Mesothelial cell of epicardium (in vitro differentiated cells): ENCODE data around the gene KDM3A. TPM values are rescaled to one million over a fixed set of nuclear protein-coding genes. Genes with fewer than 3 reads are reported as not detected.

Source experiments
- DNase-seq, 2 experiments: peaks; one replicate each; pipeline ENCODE4 v3.0.0; 2021; ENCODE audit warnings: low spot score in 2 of 2; ENCODE audit not compliant: unreplicated experiment in 2 of 2
- H3K27ac Mint-ChIP-seq: 2 replicates; pipeline ENCODE4 v1.8.0; 2021; ENCODE audit warnings: mixed read lengths
- H3K27me3 Mint-ChIP-seq: 2 replicates; pipeline ENCODE4 v1.8.0; 2021; ENCODE audit warnings: low read depth, mixed read lengths
- H3K36me3 Mint-ChIP-seq: 2 replicates; pipeline ENCODE4 v1.8.0; 2021; ENCODE audit warnings: mixed read lengths
- H3K4me1 Mint-ChIP-seq: 2 replicates; pipeline ENCODE4 v1.8.0; 2021; ENCODE audit warnings: mixed read lengths
- H3K4me3 Mint-ChIP-seq: 2 replicates; pipeline ENCODE4 v1.8.0; 2021; ENCODE audit warnings: mild to moderate bottlenecking, moderate library complexity, mixed read lengths
- H3K9me3 Mint-ChIP-seq: 2 replicates; pipeline ENCODE4 v1.8.0; 2021; ENCODE audit warnings: mixed read lengths
- total RNA-seq: library from RNA; stranded (reverse); gene quantifications from 3 replicates; pipeline ENCODE4 v1.2.1, GENCODE V29; 2021
- TF ChIP-seq, protein P1 (sequence below): fragments of 200-600 bp; sonication (generic); IDR thresholded peaks from one replicate; pipeline ENCODE4 v1.5.0; 2021; ENCODE audit warnings: antibody characterized with exemption; ENCODE audit not compliant: unreplicated experiment

Gene KDM3A
- total RNA-seq, 1 donor from 2014 or later: 113 TPM

GRCh38 chr2:86397986-86398385 lies 43.2 kb upstream of the KDM3A start:
- Mint-ChIP-seq H3K27me3 (peaks cover 16% of the 10 kb centered on the region), H3K4me3 (no peak overlapping the region), H3K36me3 (no peaks in the 10 kb centered on the region), H3K9me3 (no peaks in the 10 kb centered on the region), H3K27ac (no peak overlapping the region), H3K4me1 (peaks cover 4% of the 10 kb centered on the region)
- TF ChIP-seq, protein P1, sequence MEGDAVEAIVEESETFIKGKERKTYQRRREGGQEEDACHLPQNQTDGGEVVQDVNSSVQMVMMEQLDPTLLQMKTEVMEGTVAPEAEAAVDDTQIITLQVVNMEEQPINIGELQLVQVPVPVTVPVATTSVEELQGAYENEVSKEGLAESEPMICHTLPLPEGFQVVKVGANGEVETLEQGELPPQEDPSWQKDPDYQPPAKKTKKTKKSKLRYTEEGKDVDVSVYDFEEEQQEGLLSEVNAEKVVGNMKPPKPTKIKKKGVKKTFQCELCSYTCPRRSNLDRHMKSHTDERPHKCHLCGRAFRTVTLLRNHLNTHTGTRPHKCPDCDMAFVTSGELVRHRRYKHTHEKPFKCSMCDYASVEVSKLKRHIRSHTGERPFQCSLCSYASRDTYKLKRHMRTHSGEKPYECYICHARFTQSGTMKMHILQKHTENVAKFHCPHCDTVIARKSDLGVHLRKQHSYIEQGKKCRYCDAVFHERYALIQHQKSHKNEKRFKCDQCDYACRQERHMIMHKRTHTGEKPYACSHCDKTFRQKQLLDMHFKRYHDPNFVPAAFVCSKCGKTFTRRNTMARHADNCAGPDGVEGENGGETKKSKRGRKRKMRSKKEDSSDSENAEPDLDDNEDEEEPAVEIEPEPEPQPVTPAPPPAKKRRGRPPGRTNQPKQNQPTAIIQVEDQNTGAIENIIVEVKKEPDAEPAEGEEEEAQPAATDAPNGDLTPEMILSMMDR: no peak
- DNase-seq: no peak

GRCh38 chr2:86398500-86399474 lies 42.4 kb upstream of the KDM3A start:
- Mint-ChIP-seq H3K36me3 (no peaks in the 10 kb centered on the region), H3K9me3 (no peaks in the 10 kb centered on the region), H3K4me1 (no peaks in the 10 kb centered on the region), H3K4me3 (no peak overlapping the region), H3K27me3 (peaks cover 16% of the 10 kb centered on the region), H3K27ac (no peak overlapping the region)
- DNase-seq: no peak
- TF ChIP-seq, protein P1: no peak

GRCh38 chr2:86400321-86400720 lies 40.9 kb upstream of the KDM3A start:
- no peak for DNase-seq
- TF ChIP-seq, protein P1: no peak
- Mint-ChIP-seq H3K4me3 (no peak overlapping the region), H3K4me1 (no peaks in the 10 kb centered on the region), H3K9me3 (peaks cover 1% of the 10 kb centered on the region), H3K27ac (no peak overlapping the region), H3K36me3 (no peaks in the 10 kb centered on the region), H3K27me3 (peaks cover 13% of the 10 kb centered on the region)

DNA sequence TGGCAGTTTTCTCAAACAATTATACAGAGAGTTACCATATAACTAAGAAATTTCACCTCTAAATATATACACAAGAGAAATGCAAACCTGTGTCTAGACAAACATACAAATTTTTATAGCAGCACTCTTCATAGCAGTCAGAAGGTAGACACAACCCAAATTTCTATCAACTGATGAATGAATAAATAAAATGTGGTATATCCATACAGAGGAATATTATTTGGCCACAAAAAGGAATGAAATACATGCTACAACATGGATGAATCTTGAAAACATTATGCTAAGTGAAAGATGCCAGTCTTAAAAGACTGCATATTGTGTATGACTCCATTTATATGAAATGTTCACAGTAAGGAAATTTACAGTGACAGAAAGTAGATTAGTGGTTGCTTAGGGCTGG lies 30.6 kb upstream of the KDM3A start:
- Mint-ChIP-seq H3K4me3 (no peak overlapping the region), H3K27me3 (peaks cover 23% of the 10 kb centered on the region), H3K27ac (no peak overlapping the region), H3K36me3 (no peaks in the 10 kb centered on the region), H3K9me3 (peaks cover 30% of the 10 kb centered on the region), H3K4me1 (peaks cover 16% of the 10 kb centered on the region)
- TF ChIP-seq, protein P1: no peak
- no peak for DNase-seq

- peaks cover 24% of the 10 kb centered on the region for H3K9me3 Mint-ChIP-seq
- H3K4me1 Mint-ChIP-seq: peaks cover 18% of the 10 kb centered on the region
- no peak overlapping the region for H3K27ac Mint-ChIP-seq
- H3K27me3 Mint-ChIP-seq: peaks cover 20% of the 10 kb centered on the region
- no peaks in the 10 kb centered on the region for H3K36me3 Mint-ChIP-seq
- DNase-seq: no peak
- TF ChIP-seq, protein P1: no peak
- no peak overlapping the region for H3K4me3 Mint-ChIP-seq
These were observed 29.8 kb upstream of the KDM3A start for GRCh38 chr2:86411396-86411795.
